ENCODE data around the gene PPFIBP1. TPM values are rescaled to one million over a fixed set of nuclear protein-coding genes. Genes with fewer than 3 reads are reported as not detected.

Gene PPFIBP1
- total and polyA plus RNA-seq, 2 of the 13 experiments (the other 11 are each of a cell fraction or from before 2014, with no cell fraction given), result 16.2 to 21.8 TPM

GRCh38 chr12:27680619-27681018, 156.6 kb downstream of the PPFIBP1 start (continued):
- TF ChIP-seq ZNF646 (CRISPR knock-in tag; IDR thresholded peaks at IDR 0.05), result no peak
- no peak for TF ChIP-seq ZFP36L1 (CRISPR knock-in tag; IDR thresholded peaks at IDR 0.05)
- no peak for TF ChIP-seq ZBTB46 (CRISPR knock-in tag; IDR thresholded peaks at IDR 0.05; ENCODE audit: borderline replicate concordance)
- TF ChIP-seq ZFP82 (CRISPR knock-in tag; IDR thresholded peaks at IDR 0.05; ENCODE audit: borderline replicate concordance), result no peak
- no peak for TF ChIP-seq ZNF460 (CRISPR knock-in tag; IDR thresholded peaks at IDR 0.05; ENCODE audit: borderline replicate concordance)
- TF ChIP-seq HOXA9 (CRISPR knock-in tag; IDR thresholded peaks at IDR 0.05; ENCODE audit: borderline replicate concordance), result no peak
- no peak for TF ChIP-seq HNF1A (IDR thresholded peaks at IDR 0.05; ENCODE audit: low read depth)
- TF ChIP-seq HNF1A (CRISPR knock-in tag; IDR thresholded peaks at IDR 0.05; ENCODE audit: borderline replicate concordance), result no peak
- TF ChIP-seq ZNF775 (CRISPR knock-in tag; IDR thresholded peaks at IDR 0.05; ENCODE audit: borderline replicate concordance), result no peak
